Measurements from ENCODE around the gene ACBD3. TPM values are rescaled to one million over a fixed set of nuclear protein-coding genes. Genes with fewer than 3 reads are reported as not detected.

The ACBD3 gene
- total and polyA plus RNA-seq, 2 donors from 2014 or later = 12.4 to 43.1 TPM

DNA sequence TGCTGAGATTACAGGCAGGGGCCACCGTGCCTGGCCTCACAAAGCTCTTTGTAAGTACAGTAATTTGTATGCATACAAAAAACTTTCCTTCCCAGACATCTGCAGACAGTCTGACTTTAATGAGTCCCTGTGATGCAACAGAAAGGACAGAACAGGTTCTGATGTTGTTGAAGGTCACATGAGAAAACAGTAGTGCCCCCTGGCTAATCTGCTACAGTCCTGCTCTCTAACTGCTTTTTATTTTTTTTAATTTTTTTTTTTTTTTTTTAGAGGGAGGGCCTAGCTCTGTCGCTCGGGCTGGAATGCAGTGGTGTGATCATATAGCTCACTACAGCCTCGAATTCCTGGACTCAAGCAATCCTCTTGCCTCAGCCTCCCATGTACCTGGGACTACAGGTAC is 36.7 kb downstream of the ACBD3 start:
- peaks cover 5 to 55% (median 20%) of the 10 kb centered on the region in 3 donors for H3K36me3 ChIP-seq (ENCODE audit: control insufficient read depth in 2 of 3, insufficient read depth in 3 of 3, low read length in 3 of 3)

GRCh38 chr1:226148121-226148648 is 38.4 kb downstream of the ACBD3 start:
- DNase-seq = no peak
- FAIRE-seq = no peak

More for the DNA sequence above, 36.7 kb downstream of the ACBD3 start:
- H3K4me3 ChIP-seq (ENCODE audit: low read length in 3 of 3) = no peak overlapping the region
- H3K27me3 ChIP-seq (ENCODE audit: control insufficient read depth, insufficient read depth, low read length) = no peaks in the 10 kb centered on the region
- no peak overlapping the region for H3K27ac ChIP-seq (ENCODE audit: low read depth in 2 of 2, low read length in 2 of 2)
- no peaks in the 10 kb centered on the region for H3K9me3 ChIP-seq (ENCODE audit: control insufficient read depth in 2 of 3, insufficient read depth in 1 of 3, low read length in 3 of 3)
- H3K4me1 ChIP-seq (ENCODE audit: control insufficient read depth in 2 of 3, insufficient read depth in 2 of 3, low read depth in 1 of 3, low read length in 3 of 3) = no peaks in the 10 kb centered on the region
- intact Hi-C loops (cut with DNase I) = no loop called here
- TF ChIP-seq, protein P1, sequence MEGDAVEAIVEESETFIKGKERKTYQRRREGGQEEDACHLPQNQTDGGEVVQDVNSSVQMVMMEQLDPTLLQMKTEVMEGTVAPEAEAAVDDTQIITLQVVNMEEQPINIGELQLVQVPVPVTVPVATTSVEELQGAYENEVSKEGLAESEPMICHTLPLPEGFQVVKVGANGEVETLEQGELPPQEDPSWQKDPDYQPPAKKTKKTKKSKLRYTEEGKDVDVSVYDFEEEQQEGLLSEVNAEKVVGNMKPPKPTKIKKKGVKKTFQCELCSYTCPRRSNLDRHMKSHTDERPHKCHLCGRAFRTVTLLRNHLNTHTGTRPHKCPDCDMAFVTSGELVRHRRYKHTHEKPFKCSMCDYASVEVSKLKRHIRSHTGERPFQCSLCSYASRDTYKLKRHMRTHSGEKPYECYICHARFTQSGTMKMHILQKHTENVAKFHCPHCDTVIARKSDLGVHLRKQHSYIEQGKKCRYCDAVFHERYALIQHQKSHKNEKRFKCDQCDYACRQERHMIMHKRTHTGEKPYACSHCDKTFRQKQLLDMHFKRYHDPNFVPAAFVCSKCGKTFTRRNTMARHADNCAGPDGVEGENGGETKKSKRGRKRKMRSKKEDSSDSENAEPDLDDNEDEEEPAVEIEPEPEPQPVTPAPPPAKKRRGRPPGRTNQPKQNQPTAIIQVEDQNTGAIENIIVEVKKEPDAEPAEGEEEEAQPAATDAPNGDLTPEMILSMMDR (IDR thresholded peaks at IDR 0.05; ENCODE audit: borderline replicate concordance, extremely low read depth, insufficient read depth) = no peak
- FAIRE-seq (no peak), DNase-seq (peak in 1 of 5 donors; percentile 29)
- no peak overlapping the region for H3K9ac ChIP-seq (ENCODE audit: low read length in 3 of 3)

GRCh38 chr1:226144045-226144444 is 42.5 kb downstream of the ACBD3 start:
- H3K27me3 ChIP-seq (ENCODE audit: control insufficient read depth, insufficient read depth, low read length) = no peaks in the 10 kb centered on the region
- FAIRE-seq (no peak), DNase-seq (no peak)
- no peaks in the 10 kb centered on the region for H3K4me1 ChIP-seq (ENCODE audit: control insufficient read depth in 2 of 3, insufficient read depth in 2 of 3, low read depth in 1 of 3, low read length in 3 of 3)
- H3K9ac ChIP-seq (ENCODE audit: low read length in 3 of 3) = no peak overlapping the region
- no peaks in the 10 kb centered on the region for H3K9me3 ChIP-seq (ENCODE audit: control insufficient read depth in 2 of 3, insufficient read depth in 1 of 3, low read length in 3 of 3)
- TF ChIP-seq, protein P1 (IDR thresholded peaks at IDR 0.05; ENCODE audit: borderline replicate concordance, extremely low read depth, insufficient read depth) = no peak
- no peak overlapping the region for H3K27ac ChIP-seq (ENCODE audit: low read depth in 2 of 2, low read length in 2 of 2)
- H3K36me3 ChIP-seq (ENCODE audit: control insufficient read depth in 2 of 3, insufficient read depth in 3 of 3, low read length in 3 of 3) = peaks cover 0 to 29% (median 9%) of the 10 kb centered on the region in 3 donors
- intact Hi-C loops (cut with DNase I) = no loop called here
- no peak overlapping the region for H3K4me3 ChIP-seq (ENCODE audit: low read length in 3 of 3)

More at GRCh38 chr1:226148121-226148648, 38.4 kb downstream of the ACBD3 start:
- Histone ChIP-seq H3K27me3 (ENCODE audit: control insufficient read depth, insufficient read depth, low read length) (no peaks in the 10 kb centered on the region), H3K4me3 (ENCODE audit: low read length in 3 of 3) (no peak overlapping the region), H3K9ac (ENCODE audit: low read length in 3 of 3) (no peak overlapping the region), H3K9me3 (ENCODE audit: control insufficient read depth in 2 of 3, insufficient read depth in 1 of 3, low read length in 3 of 3) (no peaks in the 10 kb centered on the region), H3K4me1 (ENCODE audit: control insufficient read depth in 2 of 3, insufficient read depth in 2 of 3, low read depth in 1 of 3, low read length in 3 of 3) (no peaks in the 10 kb centered on the region), H3K36me3 (ENCODE audit: control insufficient read depth in 2 of 3, insufficient read depth in 3 of 3, low read length in 3 of 3) (peaks cover 0 to 47% (median 15%) of the 10 kb centered on the region in 3 donors), H3K27ac (ENCODE audit: low read depth in 2 of 2, low read length in 2 of 2) (no peak overlapping the region)
- intact Hi-C loops (cut with DNase I) = no loop called here
- TF ChIP-seq, protein P1 (IDR thresholded peaks at IDR 0.05; ENCODE audit: borderline replicate concordance, extremely low read depth, insufficient read depth) = no peak

DNA sequence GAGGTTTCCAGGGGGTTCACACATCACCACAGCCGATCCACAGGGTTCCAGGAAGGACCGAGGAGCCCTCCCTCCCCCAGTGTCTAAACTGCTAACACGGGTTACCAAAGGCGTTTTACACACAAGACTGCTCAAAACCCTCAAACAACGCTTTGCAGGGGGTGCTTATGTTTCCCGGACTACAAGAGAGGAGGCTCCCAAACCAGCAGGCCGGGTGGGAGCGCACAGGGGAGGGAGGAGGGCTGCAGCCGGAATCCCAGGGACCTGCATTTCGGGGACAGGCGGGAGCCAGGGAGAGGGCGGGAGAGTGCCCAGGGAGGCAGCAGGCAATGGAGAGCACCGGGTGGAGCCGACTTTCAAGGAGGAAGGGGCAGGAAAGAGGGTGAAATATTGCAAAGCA is 50.8 kb downstream of the ACBD3 start:
- no peak overlapping the region for H3K27ac ChIP-seq (ENCODE audit: low read depth in 2 of 2, low read length in 2 of 2)
- FAIRE-seq (no peak), DNase-seq (no peak)
- H3K4me1 ChIP-seq (ENCODE audit: control insufficient read depth in 2 of 3, insufficient read depth in 2 of 3, low read depth in 1 of 3, low read length in 3 of 3) = peaks cover 0 to 24% (median 9%) of the 10 kb centered on the region in 3 donors
- H3K27me3 ChIP-seq (ENCODE audit: control insufficient read depth, insufficient read depth, low read length) = no peaks in the 10 kb centered on the region
- TF ChIP-seq, protein P1 (IDR thresholded peaks at IDR 0.05; ENCODE audit: borderline replicate concordance, extremely low read depth, insufficient read depth) = no peak
- H3K9me3 ChIP-seq (ENCODE audit: control insufficient read depth in 2 of 3, insufficient read depth in 1 of 3, low read length in 3 of 3) = no peaks in the 10 kb centered on the region
- no peak overlapping the region for H3K4me3 ChIP-seq (ENCODE audit: low read length in 3 of 3)
- no peaks in the 10 kb centered on the region for H3K36me3 ChIP-seq (ENCODE audit: control insufficient read depth in 2 of 3, insufficient read depth in 3 of 3, low read length in 3 of 3)
- intact Hi-C loops (cut with DNase I) = no loop called here
- no peak overlapping the region for H3K9ac ChIP-seq (ENCODE audit: low read length in 3 of 3)
